GM13977 (cell line): ENCODE measurements around the gene RCHY1.
"Not testable (repeated sequence)": the region's sequence is repeated elsewhere in the genome, so short reads cannot be mapped to it uniquely, and the experiment has no call there.

ENCODE experiments used
- DNase-seq: peaks from one replicate; pipeline ENCODE4 v3.0.0; 2012; ENCODE audit warnings: low spot score
- CTCF ChIP-seq: IDR thresholded peaks from 2 replicates; pipeline ENCODE4 v1.5.1; 2012; ENCODE audit warnings: mild to moderate bottlenecking, control low read depth; ENCODE audit not compliant: insufficient read depth; ENCODE audit errors: extremely low read depth, missing control alignments
- in situ Hi-C: fragments of 300-500 bp; cut with MboI; formaldehyde crosslinking; loops from one replicate; pipeline ENCODE4 v1.12.0; 2022; ENCODE audit warnings: low sequenced_read_pairs, low pct_unique_long_range_greater_than_20kb, mixed read lengths, inconsistent platforms; ENCODE audit not compliant: unreplicated experiment

The RCHY1 gene

DNA sequence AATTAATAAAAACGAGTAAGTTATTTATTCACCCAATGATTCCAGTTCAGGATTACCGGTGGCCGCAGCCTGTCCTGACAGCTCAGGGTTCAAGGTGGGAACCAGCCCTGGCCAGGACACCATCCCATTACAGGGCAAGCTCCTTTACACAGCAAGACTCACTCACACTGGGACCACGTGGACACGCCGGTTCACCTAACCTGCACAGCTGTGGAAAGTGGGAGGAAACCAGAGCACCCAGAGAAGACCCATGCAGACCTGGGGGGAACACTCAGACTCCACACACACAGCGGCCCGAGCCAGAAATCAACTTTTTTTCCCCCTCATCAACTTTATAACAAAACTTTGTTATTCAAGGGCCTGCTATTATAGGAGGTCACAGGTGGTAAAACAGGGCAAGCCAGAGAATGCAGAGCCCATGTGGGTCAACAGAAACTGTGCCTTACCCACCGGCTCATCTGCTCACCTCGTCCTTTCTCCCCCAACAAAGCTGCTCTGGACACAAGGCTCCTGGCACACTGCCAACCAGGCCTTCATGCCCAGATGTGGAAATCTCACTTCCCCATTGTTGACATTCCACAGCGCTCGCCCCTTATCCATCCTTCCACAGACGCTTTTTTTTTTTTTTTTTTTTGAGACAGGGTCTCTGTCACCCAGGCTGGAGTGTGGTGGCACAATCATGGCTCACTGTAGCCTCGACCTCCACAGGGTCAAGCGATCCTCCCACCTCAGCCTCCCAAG is 33.6 kb upstream of the RCHY1 start:
- no peak for TF ChIP-seq CTCF
- no peak for DNase-seq
- in situ Hi-C loops, result no loop called here

DNA sequence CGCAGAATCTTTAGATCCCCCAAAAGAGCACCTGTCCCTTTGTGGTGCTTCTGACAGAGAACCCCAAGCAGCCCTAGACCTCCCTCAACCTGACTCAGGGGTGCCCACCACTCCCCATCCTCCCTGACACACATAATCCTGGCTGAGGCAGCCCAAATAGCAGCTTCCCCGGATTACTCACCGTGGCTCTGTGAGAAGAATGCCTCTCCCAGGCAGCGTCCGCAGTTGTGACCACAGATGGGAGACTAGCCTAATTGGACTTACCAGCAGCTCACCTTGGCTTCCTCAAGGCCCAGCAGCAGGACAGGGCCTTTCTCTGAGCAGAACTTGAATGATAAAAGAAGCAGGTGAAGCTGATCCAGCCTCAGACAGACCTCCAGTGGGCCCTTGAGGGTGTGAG is 31.3 kb upstream of the RCHY1 start:
- DNase-seq, result no peak
- in situ Hi-C loops, result no loop called here
- no peak for TF ChIP-seq CTCF

- no peak for TF ChIP-seq CTCF
- no peak for DNase-seq
- in situ Hi-C loops, result no loop called here
These were observed 30.7 kb upstream of the RCHY1 start for GRCh38 chr4:75544870-75545269.

- not testable (repeated sequence) for DNase-seq
These were observed 30.0 kb upstream of the RCHY1 start for GRCh38 chr4:75544220-75544619.

GRCh38 chr4:75542824-75543223 is 28.6 kb upstream of the RCHY1 start:
- no peak for TF ChIP-seq CTCF
- DNase-seq, result no peak
- in situ Hi-C loops, result no loop called here

More at GRCh38 chr4:75544220-75544619, 30.0 kb upstream of the RCHY1 start:
- in situ Hi-C loops, result not testable (repeated sequence)

- DNase-seq, in situ Hi-C loops: not testable (repeated sequence)
These were observed 23.1 kb upstream of the RCHY1 start for GRCh38 chr4:75537308-75537707.

- DNase-seq, in situ Hi-C loops: not testable (repeated sequence)
These were observed 19.7 kb upstream of the RCHY1 start for GRCh38 chr4:75533926-75534325.

GRCh38 chr4:75533339-75533887 is 19.2 kb upstream of the RCHY1 start:
- DNase-seq, in situ Hi-C loops: not testable (repeated sequence)

DNA sequence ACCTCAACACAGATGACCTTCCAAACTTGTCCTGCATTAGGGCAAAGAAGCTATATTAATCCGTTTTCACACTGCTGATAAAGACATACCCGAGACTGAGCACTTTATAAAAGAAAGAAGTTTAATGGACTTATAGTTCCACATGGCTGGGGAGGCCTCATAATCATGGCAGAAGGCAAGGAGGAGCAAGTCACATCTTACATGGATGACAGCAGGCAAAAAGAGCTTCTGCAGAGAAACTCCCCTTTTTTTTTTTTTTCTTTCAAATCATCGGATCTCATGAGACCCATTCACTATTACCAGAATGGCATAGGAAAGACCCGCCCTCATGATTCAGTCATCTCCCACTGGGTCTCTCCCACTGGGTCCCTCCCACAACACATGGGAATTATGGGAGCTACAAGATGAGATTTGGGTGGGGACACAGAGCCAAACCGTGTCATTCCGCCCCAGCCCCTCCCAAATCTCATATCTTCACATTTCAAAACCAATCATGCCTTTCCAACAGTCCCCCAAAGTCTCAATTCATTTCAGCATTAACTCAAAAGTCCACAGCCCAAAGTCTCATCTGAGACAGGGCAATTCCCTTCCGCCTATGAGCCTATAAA is 17.4 kb upstream of the RCHY1 start:
- DNase-seq, in situ Hi-C loops: not testable (repeated sequence)
